DOHH2 (cell line): ENCODE data around the gene SNRPF.

ENCODE experiments used
- H3F3A ChIP-seq: fragments of 200-600 bp; sonication (generic), shearing (Covaris generic); 2 replicates; pipeline ENCODE4 v1.6.0; 2016; ENCODE audit warnings: antibody characterized with exemption, mild to moderate bottlenecking; ENCODE audit not compliant: control insufficient read depth, insufficient read depth
- H3K27ac ChIP-seq: fragments of 200-600 bp; sonication (generic); 2 replicates; pipeline ENCODE4 v1.5.1; 2014; ENCODE audit warnings: low read depth, mild to moderate bottlenecking, low read length, moderate library complexity
- H3K27me3 ChIP-seq: fragments of 200-600 bp; sonication (generic); 2 replicates; pipeline ENCODE4 v1.6.1; 2014; ENCODE audit warnings: mild to moderate bottlenecking, low read length, mixed read lengths; ENCODE audit not compliant: control insufficient read depth
- H3K36me3 ChIP-seq: fragments of 200-600 bp; sonication (generic); 2 replicates; pipeline ENCODE4 v1.6.1; 2014; ENCODE audit warnings: mild to moderate bottlenecking, low read length, moderate library complexity, mixed read lengths; ENCODE audit not compliant: control insufficient read depth
- H3K4me1 ChIP-seq: fragments of 200-600 bp; sonication (generic); 2 replicates; pipeline ENCODE4 v1.6.1; 2014; ENCODE audit warnings: mild to moderate bottlenecking, low read length, mixed read lengths; ENCODE audit not compliant: control insufficient read depth
- H3K4me2 ChIP-seq: fragments of 200-600 bp; sonication (generic); 2 replicates; pipeline ENCODE4 v1.6.0; 2014; ENCODE audit warnings: mild to moderate bottlenecking, low read length, moderate library complexity
- H3K4me3 ChIP-seq: fragments of 200-600 bp; sonication (generic); 2 replicates; pipeline ENCODE4 v1.5.1; 2014; ENCODE audit warnings: mild to moderate bottlenecking, low read length, mixed read lengths
- H3K79me2 ChIP-seq: fragments of 200-600 bp; sonication (generic); 2 replicates; pipeline ENCODE4 v1.6.1; 2014; ENCODE audit warnings: mild to moderate bottlenecking, low read length, mixed read lengths; ENCODE audit not compliant: control insufficient read depth
- H3K9me2 ChIP-seq: fragments of 200-600 bp; sonication (generic); replicated peaks from 2 replicates; pipeline ENCODE4 v1.6.1; 2014; ENCODE audit warnings: mild to moderate bottlenecking, low read length, mixed read lengths; ENCODE audit not compliant: control insufficient read depth
- H3K9me3 ChIP-seq: fragments of 200-600 bp; sonication (generic); 2 replicates; pipeline ENCODE4 v1.6.1; 2014; ENCODE audit warnings: antibody characterized with exemption, low read length, mixed read lengths; ENCODE audit not compliant: control insufficient read depth, insufficient read depth
- H4K20me1 ChIP-seq: fragments of 200-600 bp; sonication (generic); 2 replicates; pipeline ENCODE4 v1.6.0; 2014; ENCODE audit warnings: low read depth, mild to moderate bottlenecking, antibody characterized with exemption, low read length, moderate library complexity; ENCODE audit not compliant: control insufficient read depth, insufficient read depth
- EZH2phosphoT487 ChIP-seq: fragments of 200-600 bp; sonication (generic); IDR thresholded peaks from 2 replicates; pipeline ENCODE4 v1.6.1; 2017; ENCODE audit warnings: borderline replicate concordance, mild to moderate bottlenecking, antibody characterized with exemption, low read length, moderate library complexity, mixed read lengths
- TF ChIP-seq, protein P1 (sequence below): fragments of 200-600 bp; sonication (generic); IDR thresholded peaks from one replicate; pipeline ENCODE4 v1.5.1; 2014; ENCODE audit warnings: antibody characterized with exemption, mild to moderate bottlenecking, low read depth, low read length; ENCODE audit not compliant: poor library complexity, severe bottlenecking

SNRPF gene

DNA sequence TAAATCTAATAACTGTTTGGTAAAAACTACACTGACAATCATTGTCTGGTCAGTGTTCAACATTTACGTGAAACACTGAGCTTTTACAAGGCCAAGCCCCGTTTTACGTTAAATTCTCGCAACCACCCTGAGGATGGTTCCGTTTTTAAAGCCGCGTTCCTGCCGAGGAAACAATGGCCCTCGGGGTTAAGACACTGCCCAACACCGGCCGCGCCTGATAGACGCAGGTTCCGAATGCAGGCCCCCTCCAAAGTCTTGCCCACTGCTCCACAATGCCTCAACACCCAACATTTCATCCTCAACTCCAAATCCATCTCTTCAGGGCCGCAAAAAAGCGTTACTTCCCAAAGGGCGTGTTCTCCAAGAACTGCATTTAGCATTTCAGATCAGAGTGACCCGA, 953 bp upstream of the SNRPF start:
- Histone ChIP-seq H3K4me2 (peak overlapping the region; percentile 76), H3K9me2 (no peaks in the 10 kb centered on the region), H3K4me1 (peaks cover 19% of the 10 kb centered on the region), H3K4me3 (peak overlapping the region; percentile 80), H4K20me1 (no peaks in the 10 kb centered on the region), H3K27me3 (peaks cover 8% of the 10 kb centered on the region; the same call in 1 of the 2 replicates), H3F3A (no peaks in the 10 kb centered on the region), H3K27ac (no peak overlapping the region), H3K79me2 (peaks cover 41% of the 10 kb centered on the region), H3K36me3 (peaks cover 33% of the 10 kb centered on the region), H3K9me3 (no peaks in the 10 kb centered on the region)
- no peak for TF ChIP-seq EZH2phosphoT487
- TF ChIP-seq, protein P1, sequence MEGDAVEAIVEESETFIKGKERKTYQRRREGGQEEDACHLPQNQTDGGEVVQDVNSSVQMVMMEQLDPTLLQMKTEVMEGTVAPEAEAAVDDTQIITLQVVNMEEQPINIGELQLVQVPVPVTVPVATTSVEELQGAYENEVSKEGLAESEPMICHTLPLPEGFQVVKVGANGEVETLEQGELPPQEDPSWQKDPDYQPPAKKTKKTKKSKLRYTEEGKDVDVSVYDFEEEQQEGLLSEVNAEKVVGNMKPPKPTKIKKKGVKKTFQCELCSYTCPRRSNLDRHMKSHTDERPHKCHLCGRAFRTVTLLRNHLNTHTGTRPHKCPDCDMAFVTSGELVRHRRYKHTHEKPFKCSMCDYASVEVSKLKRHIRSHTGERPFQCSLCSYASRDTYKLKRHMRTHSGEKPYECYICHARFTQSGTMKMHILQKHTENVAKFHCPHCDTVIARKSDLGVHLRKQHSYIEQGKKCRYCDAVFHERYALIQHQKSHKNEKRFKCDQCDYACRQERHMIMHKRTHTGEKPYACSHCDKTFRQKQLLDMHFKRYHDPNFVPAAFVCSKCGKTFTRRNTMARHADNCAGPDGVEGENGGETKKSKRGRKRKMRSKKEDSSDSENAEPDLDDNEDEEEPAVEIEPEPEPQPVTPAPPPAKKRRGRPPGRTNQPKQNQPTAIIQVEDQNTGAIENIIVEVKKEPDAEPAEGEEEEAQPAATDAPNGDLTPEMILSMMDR: no peak

GRCh38 chr12:95859344-95859816, 628 bp downstream of the SNRPF start:
- Histone ChIP-seq H3K4me2 (peak overlapping the region; percentile 76), H3K27me3 (peaks cover 4% of the 10 kb centered on the region; the same call in 1 of the 2 replicates), H3F3A (no peaks in the 10 kb centered on the region), H3K9me2 (no peaks in the 10 kb centered on the region), H3K4me1 (peaks cover 19% of the 10 kb centered on the region), H3K27ac (peak overlapping the region; percentile 51), H3K79me2 (peaks cover 56% of the 10 kb centered on the region), H4K20me1 (no peaks in the 10 kb centered on the region; the same call in 1 of the 2 replicates), H3K4me3 (peak overlapping the region; percentile 80), H3K9me3 (no peaks in the 10 kb centered on the region), H3K36me3 (peaks cover 49% of the 10 kb centered on the region)
- TF ChIP-seq, protein P1: no peak
- TF ChIP-seq EZH2phosphoT487: no peak

GRCh38 chr12:95859947-95860850, 1.4 kb downstream of the SNRPF start:
- H3K36me3 ChIP-seq: peaks cover 57% of the 10 kb centered on the region
- peaks cover 19% of the 10 kb centered on the region for H3K4me1 ChIP-seq
- no peaks in the 10 kb centered on the region for H3K27me3 ChIP-seq
- no peak overlapping the region for H3K27ac ChIP-seq
- peak overlapping the region; percentile 76 for H3K4me2 ChIP-seq
- no peak for TF ChIP-seq EZH2phosphoT487
- TF ChIP-seq, protein P1: no peak
- H4K20me1 ChIP-seq: no peaks in the 10 kb centered on the region; the same call in 1 of the 2 replicates
- peaks cover 60% of the 10 kb centered on the region for H3K79me2 ChIP-seq
- H3K4me3 ChIP-seq: peak overlapping the region; percentile 80
- H3K9me3 ChIP-seq: no peaks in the 10 kb centered on the region
- H3K9me2 ChIP-seq: no peaks in the 10 kb centered on the region
- no peaks in the 10 kb centered on the region for H3F3A ChIP-seq
